Measurements from ENCODE around the gene RORB. TPM values are rescaled to one million over a fixed set of nuclear protein-coding genes. Genes with fewer than 3 reads are reported as not detected.

RORB gene
- total RNA-seq, 1 donor from 2014 or later: 2.2 TPM

GRCh38 chr9:74642376-74642775 is 145.2 kb downstream of the RORB start:
- no peak overlapping the region for H3K27ac Mint-ChIP-seq (ENCODE audit: unreplicated experiment)
- H3K9me3 Mint-ChIP-seq (ENCODE audit: unreplicated experiment): peaks cover 1% of the 10 kb centered on the region
- no peaks in the 10 kb centered on the region for H3K36me3 Mint-ChIP-seq (ENCODE audit: unreplicated experiment)
- H3K4me1 Mint-ChIP-seq (ENCODE audit: low read depth, unreplicated experiment): no peaks in the 10 kb centered on the region
- no peaks in the 10 kb centered on the region for H3K27me3 Mint-ChIP-seq (ENCODE audit: unreplicated experiment)
- DNase-seq: no peak
- no peak for TF ChIP-seq CTCF (IDR thresholded peaks at IDR 0.05; ENCODE audit: partially characterized antibody, unreplicated experiment)
- no peak overlapping the region for H3K4me3 Mint-ChIP-seq (ENCODE audit: unreplicated experiment)

DNA sequence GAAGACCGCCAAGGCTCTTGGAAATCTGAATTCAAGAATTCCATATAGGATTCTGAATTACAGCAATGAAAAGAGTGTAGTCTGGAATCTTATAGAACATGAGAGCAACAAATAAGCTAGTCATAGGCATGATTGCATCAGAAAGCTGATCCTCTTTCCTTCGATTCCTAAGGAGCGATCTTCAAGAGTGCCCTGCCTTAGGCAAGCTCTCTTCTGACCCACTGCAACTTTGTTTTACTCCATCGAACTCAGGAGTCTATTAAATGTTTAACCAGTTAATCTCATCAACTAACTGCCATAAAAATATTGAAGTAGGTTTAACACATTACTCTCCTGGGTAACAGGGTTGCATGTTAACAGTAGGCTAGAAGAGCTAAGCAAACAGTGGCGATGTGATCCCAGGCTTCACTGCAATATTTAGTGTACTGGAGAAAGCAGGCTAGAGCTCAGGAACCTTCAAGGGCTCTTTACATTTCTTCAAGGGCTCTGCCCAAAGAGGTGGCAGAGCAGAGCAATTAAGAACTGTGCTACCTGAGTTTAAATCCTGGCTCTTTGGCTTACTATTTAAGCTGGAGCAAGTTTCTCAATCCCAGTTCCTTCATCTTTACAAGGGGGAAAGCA is 146.3 kb downstream of the RORB start:
- Mint-ChIP-seq H3K36me3 (ENCODE audit: unreplicated experiment) (no peaks in the 10 kb centered on the region), H3K4me1 (ENCODE audit: low read depth, unreplicated experiment) (no peaks in the 10 kb centered on the region), H3K27me3 (ENCODE audit: unreplicated experiment) (no peaks in the 10 kb centered on the region), H3K9me3 (ENCODE audit: unreplicated experiment) (peaks cover 3% of the 10 kb centered on the region), H3K4me3 (ENCODE audit: unreplicated experiment) (no peak overlapping the region), H3K27ac (ENCODE audit: unreplicated experiment) (no peak overlapping the region)
- no peak for DNase-seq
- TF ChIP-seq CTCF (IDR thresholded peaks at IDR 0.05; ENCODE audit: partially characterized antibody, unreplicated experiment): no peak

GRCh38 chr9:74644023-74644422 is 146.9 kb downstream of the RORB start:
- no peaks in the 10 kb centered on the region for H3K36me3 Mint-ChIP-seq (ENCODE audit: unreplicated experiment)
- no peak for TF ChIP-seq CTCF (IDR thresholded peaks at IDR 0.05; ENCODE audit: partially characterized antibody, unreplicated experiment)
- peaks cover 3% of the 10 kb centered on the region for H3K9me3 Mint-ChIP-seq (ENCODE audit: unreplicated experiment)
- H3K27ac Mint-ChIP-seq (ENCODE audit: unreplicated experiment): no peak overlapping the region
- H3K27me3 Mint-ChIP-seq (ENCODE audit: unreplicated experiment): no peaks in the 10 kb centered on the region
- DNase-seq: no peak
- no peak overlapping the region for H3K4me3 Mint-ChIP-seq (ENCODE audit: unreplicated experiment)
- no peaks in the 10 kb centered on the region for H3K4me1 Mint-ChIP-seq (ENCODE audit: low read depth, unreplicated experiment)

- Mint-ChIP-seq H3K4me1 (ENCODE audit: low read depth, unreplicated experiment) (no peaks in the 10 kb centered on the region), H3K4me3 (ENCODE audit: unreplicated experiment) (no peak overlapping the region), H3K36me3 (ENCODE audit: unreplicated experiment) (no peaks in the 10 kb centered on the region), H3K27me3 (ENCODE audit: unreplicated experiment) (no peaks in the 10 kb centered on the region), H3K9me3 (ENCODE audit: unreplicated experiment) (peaks cover 2% of the 10 kb centered on the region), H3K27ac (ENCODE audit: unreplicated experiment) (no peak overlapping the region)
- peak; percentile 76 for TF ChIP-seq CTCF (IDR thresholded peaks at IDR 0.05; ENCODE audit: partially characterized antibody, unreplicated experiment)
- DNase-seq: no peak
These were observed 148.0 kb downstream of the RORB start for GRCh38 chr9:74645007-74645639.

DNA sequence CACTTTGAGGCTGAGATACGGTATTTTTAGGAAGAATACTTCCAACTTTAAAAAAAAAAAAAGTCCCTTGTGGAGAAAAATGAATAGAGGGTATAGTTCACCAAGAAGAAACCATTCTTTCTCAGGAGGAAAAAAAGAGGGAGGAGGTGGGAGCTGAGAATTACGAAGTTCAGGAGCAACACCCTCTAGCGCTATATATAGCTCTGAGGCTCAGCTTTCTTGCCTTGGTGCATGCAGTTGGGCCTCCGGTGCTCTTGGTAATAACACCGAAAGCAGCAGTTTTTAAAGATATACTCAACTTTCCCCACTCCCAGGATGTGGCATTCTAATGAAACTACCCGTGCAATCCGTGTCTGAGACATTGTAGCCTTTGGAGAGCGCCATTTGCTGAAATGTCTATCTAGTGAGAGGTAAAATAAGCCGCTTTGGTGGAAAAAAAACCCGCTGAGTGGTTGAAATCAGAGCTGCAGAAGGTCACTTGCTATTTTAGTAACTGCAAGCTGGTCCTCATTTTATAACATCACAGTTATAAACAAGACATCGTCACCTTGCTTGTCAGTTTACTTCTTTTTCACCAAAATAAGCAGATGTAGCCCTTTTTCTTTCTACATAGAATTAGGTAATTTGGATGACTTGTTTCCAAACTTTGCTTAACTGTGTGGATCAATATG is 156.4 kb downstream of the RORB start:
- peaks cover 11% of the 10 kb centered on the region for H3K4me1 Mint-ChIP-seq (ENCODE audit: low read depth, unreplicated experiment)
- no peaks in the 10 kb centered on the region for H3K36me3 Mint-ChIP-seq (ENCODE audit: unreplicated experiment)
- H3K4me3 Mint-ChIP-seq (ENCODE audit: unreplicated experiment): no peak overlapping the region
- no peaks in the 10 kb centered on the region for H3K27me3 Mint-ChIP-seq (ENCODE audit: unreplicated experiment)
- no peak for DNase-seq
- no peaks in the 10 kb centered on the region for H3K9me3 Mint-ChIP-seq (ENCODE audit: unreplicated experiment)
- TF ChIP-seq CTCF (IDR thresholded peaks at IDR 0.05; ENCODE audit: partially characterized antibody, unreplicated experiment): no peak
- no peak overlapping the region for H3K27ac Mint-ChIP-seq (ENCODE audit: unreplicated experiment)

All from glutamatergic neuron (in vitro differentiated cells).